HCT116 (cell line): Measurements from ENCODE around the gene ATM. TPM values are rescaled to one million over a fixed set of nuclear protein-coding genes. Genes with fewer than 3 reads are reported as not detected.

Experiments
- ATAC-seq: fragments of 200-7000 bp; cut with Tn5 transposase; 2 replicates; pipeline ENCODE4 v1.9.1; 2020; ENCODE audit warnings: mild to moderate bottlenecking, moderate library complexity
- BruUV-seq: library from RNA; stranded (reverse); fragments of 400-500 nt; replicated peaks from 2 replicates; lab custom pipeline; 2021; lab: Mats Ljungman, UMichigan
- CTCF ChIA-PET: fragments of 300-600 bp; sonication (Branson Sonifier 250); formaldehyde crosslinking; loops from one replicate; lab custom pipeline; 2021; ENCODE audit warnings: antibody characterized with exemption; lab: Charles Lee
- POLR2A ChIA-PET: fragments of 300-600, 350-600 bp; sonication (Branson Sonifier 250); formaldehyde crosslinking; loops from one replicate; lab custom pipeline; 2021; ENCODE audit warnings: antibody characterized with exemption; lab: Charles Lee
- RAD21 ChIA-PET, 2 experiments: fragments of 300-600 bp; sonication (Branson Sonifier 250); formaldehyde crosslinking; loops; one replicate each; lab custom pipeline; 2023; ENCODE audit warnings: low total read pairs in 2 of 2; ENCODE audit not compliant: uncharacterized antibody in 2 of 2, unreplicated experiment in 2 of 2, low non-redundant PET in 1 of 2; lab: Charles Lee
- DNase-seq: peaks from one replicate; pipeline ENCODE4 v3.0.0-alpha.2; 2010; ENCODE audit warnings: low read depth, low spot score
- H2AFZ ChIP-seq: fragments of 200-600 bp; shearing (Covaris generic), sonication (generic); 2 replicates; pipeline ENCODE4 v1.6.1; 2017; ENCODE audit warnings: low read depth, mixed run types, mixed read lengths, antibody characterized with exemption, low read length; ENCODE audit not compliant: poor library complexity, severe bottlenecking
- H3K27ac ChIP-seq: 2 replicates; pipeline ENCODE4 v1.5.1; 2012; ENCODE audit warnings: low read depth, low read length
- H3K27me3 ChIP-seq: fragments of 200-600 bp; sonication (generic); 2 replicates; pipeline ENCODE4 v1.6.1; 2016; ENCODE audit warnings: mixed run types, low read length, mixed read lengths; ENCODE audit not compliant: insufficient read depth
- H3K36me3 ChIP-seq, 2 experiments: fragments of 200-500 bp in 1 of 2; fragments of 200-600 bp in 1 of 2; sonication (Bioruptor generic) in 1 of 2; sonication (generic) in 1 of 2; 2 replicates each; pipeline versions ENCODE4 v1.5.1 to v1.6.1; 2014 to 2016; ENCODE audit warnings: low read length in 2 of 2, inconsistent platforms in 1 of 2, mixed read lengths in 1 of 2, mixed run types in 1 of 2; ENCODE audit not compliant: insufficient read depth in 2 of 2, control insufficient read depth in 1 of 2
- H3K4me1 ChIP-seq, 2 experiments: fragments of 200-600 bp in 1 of 2; sonication (generic) in 1 of 2; 2 replicates each; pipeline versions ENCODE4 v1.5.1 to v1.6.1; 2012 to 2017; ENCODE audit warnings: low read length in 2 of 2, inconsistent platforms in 1 of 2, mild to moderate bottlenecking in 1 of 2, mixed read lengths in 1 of 2, mixed run types in 1 of 2, moderate library complexity in 1 of 2; ENCODE audit not compliant: insufficient read depth in 2 of 2, control insufficient read depth in 1 of 2
- H3K4me2 ChIP-seq: fragments of 200-600 bp; sonication (generic); 2 replicates; pipeline ENCODE4 v1.6.1; 2017; ENCODE audit warnings: mixed run types, low read length, mixed read lengths
- H3K4me3 ChIP-seq, 2 experiments: fragments of 200-600 bp in 1 of 2; sonication (generic) in 1 of 2; replicated peaks in 1 of 2; 2 replicates each; pipeline ENCODE4 v1.5.1; 2011 to 2016; ENCODE audit warnings: low read length in 2 of 2, control low read depth in 1 of 2, low read depth in 1 of 2, mild to moderate bottlenecking in 1 of 2, mixed read lengths in 1 of 2, mixed run types in 1 of 2
- H3K79me2 ChIP-seq: fragments of 200-600 bp; sonication (generic); 2 replicates; pipeline ENCODE4 v1.6.1; 2017; ENCODE audit warnings: mild to moderate bottlenecking, mixed run types, low read length, moderate library complexity, mixed read lengths; ENCODE audit not compliant: insufficient read depth
- H3K9ac ChIP-seq: fragments of 200-600 bp; sonication (generic); 2 replicates; pipeline ENCODE4 v1.6.1; 2016; ENCODE audit warnings: low read length, mixed read lengths
- H3K9me2 ChIP-seq: fragments of 200-600 bp; sonication (generic), shearing (Covaris generic); 2 replicates; pipeline ENCODE4 v1.6.1; 2017; ENCODE audit warnings: mixed run types, mild to moderate bottlenecking, moderate library complexity; ENCODE audit not compliant: insufficient read depth
- H3K9me3 ChIP-seq, 2 experiments: fragments of 200-500 bp in 1 of 2; fragments of 200-600 bp in 1 of 2; sonication (Bioruptor generic) in 1 of 2; sonication (generic) in 1 of 2; 2 replicates each; pipeline ENCODE4 v1.6.1; 2014 to 2017; ENCODE audit warnings: low read length in 2 of 2, mixed read lengths in 2 of 2, inconsistent platforms in 1 of 2, low read depth in 1 of 2, mild to moderate bottlenecking in 1 of 2, mixed run types in 1 of 2, moderate library complexity in 1 of 2; ENCODE audit not compliant: control insufficient read depth in 1 of 2, insufficient read depth in 1 of 2
- H4K20me1 ChIP-seq: fragments of 200-600 bp; sonication (generic), shearing (Covaris generic); 2 replicates; pipeline ENCODE4 v1.6.1; 2017; ENCODE audit warnings: mixed run types, mild to moderate bottlenecking, moderate library complexity; ENCODE audit not compliant: insufficient read depth
- ATF3 ChIP-seq: IDR thresholded peaks from 2 replicates; pipeline ENCODE4 v1.6.1; 2012
- CBX3 ChIP-seq: IDR thresholded peaks from 2 replicates; pipeline ENCODE4 v1.6.1; 2012; ENCODE audit warnings: low read depth
- CEBPB ChIP-seq: IDR thresholded peaks from 2 replicates; pipeline ENCODE4 v1.6.1; 2012; ENCODE audit warnings: low read depth
- CTCF ChIP-seq, 3 experiments: fragments of 200-600 bp in 1 of 3; sonication (generic) in 1 of 3; IDR thresholded peaks in 2 of 3; conservative IDR thresholded peaks in 1 of 3; 2 replicates each; pipeline ENCODE4 v1.5.1; 2012 to 2017; ENCODE audit warnings: low read depth in 2 of 3, low read length in 2 of 3, antibody characterized with exemption in 1 of 3, borderline replicate concordance in 1 of 3, control low read depth in 1 of 3, mild to moderate bottlenecking in 1 of 3, mixed read lengths in 1 of 3, mixed run types in 1 of 3, moderate library complexity in 1 of 3; ENCODE audit not compliant: insufficient read depth in 1 of 3
- EGR1 ChIP-seq: IDR thresholded peaks from 2 replicates; pipeline ENCODE4 v1.6.1; 2012; ENCODE audit warnings: low read depth
- EZH2 ChIP-seq: fragments of 200-600 bp; sonication (generic); IDR thresholded peaks from 2 replicates; pipeline ENCODE4 v1.6.1; 2017; ENCODE audit warnings: antibody characterized with exemption, mixed run types
- EZH2phosphoT487 ChIP-seq: fragments of 200-600 bp; IDR thresholded peaks from 2 replicates; pipeline ENCODE4 v1.6.1; 2018; ENCODE audit warnings: antibody characterized with exemption, borderline replicate concordance
- FOSL1 ChIP-seq: IDR thresholded peaks from 2 replicates; pipeline ENCODE4 v1.6.1; 2012; ENCODE audit warnings: low read depth
- POLR2A ChIP-seq: IDR thresholded peaks from 2 replicates; pipeline ENCODE4 v1.7.0; 2011; ENCODE audit warnings: borderline replicate concordance; ENCODE audit not compliant: insufficient read depth, insufficient read length; ENCODE audit errors: extremely low read depth
- POLR2AphosphoS5 ChIP-seq: IDR thresholded peaks from 2 replicates; pipeline ENCODE4 v1.6.1; 2011; ENCODE audit warnings: mild to moderate bottlenecking, low read depth, low read length, moderate library complexity
- REST ChIP-seq: IDR thresholded peaks from 2 replicates; pipeline ENCODE4 v1.6.1; 2012; ENCODE audit warnings: low read depth
- YY1 ChIP-seq: IDR thresholded peaks from 2 replicates; pipeline ENCODE4 v1.6.1; 2011; ENCODE audit warnings: low read length, low read depth, moderate library complexity, mild to moderate bottlenecking; ENCODE audit not compliant: insufficient replicate concordance; ENCODE audit errors: extremely low read depth
- ZBTB33 ChIP-seq: IDR thresholded peaks from 2 replicates; pipeline ENCODE4 v1.6.1; 2011; ENCODE audit warnings: mild to moderate bottlenecking, low read length, moderate library complexity; ENCODE audit not compliant: insufficient replicate concordance; ENCODE audit errors: extremely low read depth
- intact Hi-C: fragments of 100-400 bp; cut with micrococcal nuclease; formaldehyde crosslinking; loops from 2 replicates; pipeline ENCODE4 v1.10.0; 2022
- total RNA-seq: library from RNA; stranded (reverse); gene quantifications from one replicate; pipeline ENCODE4 v1.2.1, GENCODE V29; 2021; ENCODE audit not compliant: unreplicated experiment

ATM gene
- total RNA-seq, 1 experiment from 2014 or later: 32.2 TPM

- intact Hi-C loops: no loop called here
- H3K4me2 ChIP-seq: no peak overlapping the region
- no peaks in the 10 kb centered on the region for H3K9me3 ChIP-seq
- H3K79me2 ChIP-seq: no peaks in the 10 kb centered on the region
- ChIA-PET POLR2A (no interaction called here), CTCF (no interaction called here), RAD21 (no interaction called here)
- H2AFZ ChIP-seq: no peak overlapping the region
- H3K9me2 ChIP-seq: no peaks in the 10 kb centered on the region
- H4K20me1 ChIP-seq: no peaks in the 10 kb centered on the region
- no peak overlapping the region for H3K4me3 ChIP-seq
- H3K36me3 ChIP-seq: peaks cover 10 to 14% of the 10 kb centered on the region in 2 experiments; a peak in 2 of 4 replicates
- no peak for ATAC-seq
- no peak overlapping the region for H3K9ac ChIP-seq
- H3K27ac ChIP-seq: no peak overlapping the region
- no peaks in the 10 kb centered on the region for H3K4me1 ChIP-seq
- no peak for DNase-seq
- no TSS peak for BruUV-seq
- H3K27me3 ChIP-seq: no peaks in the 10 kb centered on the region
- TF ChIP-seq EZH2phosphoT487: no peak
These were observed 128.6 kb downstream of the ATM start for GRCh38 chr11:108351468-108351867.

- ChIA-PET CTCF (no interaction called here), RAD21 (no interaction called here), POLR2A (no interaction called here)
- no peak overlapping the region for H3K27ac ChIP-seq
- no peaks in the 10 kb centered on the region for H3K27me3 ChIP-seq
- H4K20me1 ChIP-seq: no peaks in the 10 kb centered on the region
- intact Hi-C loops: no loop called here
- no peak for ATAC-seq
- peaks cover 0 to 3% of the 10 kb centered on the region in 2 experiments; a peak in 2 of 4 replicates for H3K36me3 ChIP-seq
- no peak overlapping the region for H2AFZ ChIP-seq
- no TSS peak for BruUV-seq
- H3K4me2 ChIP-seq: no peak overlapping the region
- no peak overlapping the region for H3K4me3 ChIP-seq
- no peaks in the 10 kb centered on the region for H3K4me1 ChIP-seq
- no peaks in the 10 kb centered on the region for H3K9me2 ChIP-seq
- no peaks in the 10 kb centered on the region for H3K79me2 ChIP-seq
- no peak overlapping the region for H3K9ac ChIP-seq
- no peaks in the 10 kb centered on the region for H3K9me3 ChIP-seq
- DNase-seq: no peak
- TF ChIP-seq EZH2 (no peak), FOSL1 (no peak), REST (no peak), ZBTB33 (no peak), CEBPB (no peak), POLR2A (no peak), YY1 (no peak), CTCF (IDR thresholded peaks at IDR 0.05 in 2 of 3, conservative IDR thresholded peaks at IDR 0.05 in 1 of 3; ENCODE audit: borderline replicate concordance in 1 of 3, insufficient read depth in 1 of 3, low read depth in 2 of 3, low read length in 2 of 3) (no peak), POLR2AphosphoS5 (no peak), CBX3 (no peak), EGR1 (no peak), ATF3 (no peak)
These were observed 141.3 kb downstream of the ATM start for GRCh38 chr11:108364159-108364558.
